SU-DHL-6 (cell line): ENCODE data around the gene NUP210.
A peak's percentile ranks its signal among the peaks of the same experiment; 100 is the strongest.

Experiments
- H2AFZ ChIP-seq: fragments of 200-600 bp; sonication (generic); 2 replicates; pipeline ENCODE4 v1.6.1; 2014; ENCODE audit warnings: low read depth, mild to moderate bottlenecking, moderate library complexity, mixed read lengths, antibody characterized with exemption, low read length; ENCODE audit not compliant: severe bottlenecking
- H3F3A ChIP-seq: fragments of 200-600 bp; shearing (Covaris generic); 2 replicates; pipeline ENCODE4 v1.6.0; 2016; ENCODE audit warnings: antibody characterized with exemption, mild to moderate bottlenecking; ENCODE audit not compliant: insufficient read depth
- H3K27ac ChIP-seq: fragments of 200-600 bp; sonication (generic); 2 replicates; pipeline ENCODE4 v1.5.1; 2016; ENCODE audit warnings: low read depth, mild to moderate bottlenecking, low read length, moderate library complexity, mixed read lengths
- H3K27me3 ChIP-seq: fragments of 200-600 bp; sonication (generic), shearing (Covaris generic); 2 replicates; pipeline ENCODE4 v1.6.0; 2014; ENCODE audit warnings: mild to moderate bottlenecking, low read length
- H3K36me3 ChIP-seq: fragments of 200-600 bp; sonication (generic); 2 replicates; pipeline ENCODE4 v1.6.1; 2014; ENCODE audit warnings: mild to moderate bottlenecking, low read length, mixed read lengths
- H3K4me2 ChIP-seq: fragments of 300-600, 200-600 bp; shearing (Covaris generic), sonication (generic); 2 replicates; pipeline ENCODE4 v1.6.0; 2014; ENCODE audit warnings: low read length, low read depth, mild to moderate bottlenecking; ENCODE audit not compliant: poor library complexity, severe bottlenecking
- H3K4me3 ChIP-seq: fragments of 200-600 bp; sonication (generic); 2 replicates; pipeline ENCODE4 v1.5.1; 2014; ENCODE audit warnings: antibody characterized with exemption, low read length, mild to moderate bottlenecking, mixed read lengths; ENCODE audit not compliant: insufficient read depth, poor library complexity, severe bottlenecking
- H3K79me2 ChIP-seq: fragments of 200-600 bp; sonication (generic); 2 replicates; pipeline ENCODE4 v1.6.1; 2014; ENCODE audit warnings: mild to moderate bottlenecking, low read length, moderate library complexity; ENCODE audit not compliant: insufficient read depth
- H3K9ac ChIP-seq: fragments of 200-600 bp; sonication (generic); 2 replicates; pipeline ENCODE4 v1.7.0; 2014; ENCODE audit warnings: mild to moderate bottlenecking, low read length
- H3K9me2 ChIP-seq: fragments of 200-600 bp; sonication (generic); replicated peaks from 2 replicates; pipeline ENCODE4 v1.6.1; 2014; ENCODE audit warnings: low read length; ENCODE audit not compliant: insufficient read depth
- H3K9me3 ChIP-seq: fragments of 200-600 bp; sonication (generic); 2 replicates; pipeline ENCODE4 v1.6.1; 2014; ENCODE audit warnings: low read length, mixed read lengths; ENCODE audit not compliant: insufficient read depth
- H4K20me1 ChIP-seq: fragments of 200-600 bp; sonication (generic); 2 replicates; pipeline ENCODE4 v1.6.1; 2014; ENCODE audit warnings: low read depth, mild to moderate bottlenecking, antibody characterized with exemption, low read length, moderate library complexity, mixed read lengths
- EZH2phosphoT487 ChIP-seq: fragments of 200-600 bp; sonication (generic), shearing (Covaris generic); conservative IDR thresholded peaks from 2 replicates; pipeline ENCODE4 v1.6.1; 2018; ENCODE audit warnings: mild to moderate bottlenecking, antibody characterized with exemption, low read length, moderate library complexity, mixed read lengths
- TF ChIP-seq, protein P1 (sequence below): fragments of 200-600 bp; sonication (generic); IDR thresholded peaks from one replicate; pipeline ENCODE4 v1.5.1; 2017; ENCODE audit warnings: antibody characterized with exemption, mild to moderate bottlenecking, low read length, moderate library complexity; ENCODE audit not compliant: insufficient read depth, poor library complexity, severe bottlenecking

NUP210 gene

GRCh38 chr3:13419505-13420044, 547 bp downstream of the NUP210 start:
- Histone ChIP-seq H3K9ac (peak overlapping the region; percentile 98), H2AFZ (no peak overlapping the region), H3K4me3 (peak overlapping the region; percentile 83)

GRCh38 chr3:13417166-13417947, 2.8 kb downstream of the NUP210 start:
- peaks cover 19% of the 10 kb centered on the region for H4K20me1 ChIP-seq
- H3K36me3 ChIP-seq: 0 out of 2 replicates have a peak, but pooled peaks cover 8% of the 10 kb centered on the region
- H3K9ac ChIP-seq: peak overlapping the region; percentile 98
- TF ChIP-seq, protein P1, sequence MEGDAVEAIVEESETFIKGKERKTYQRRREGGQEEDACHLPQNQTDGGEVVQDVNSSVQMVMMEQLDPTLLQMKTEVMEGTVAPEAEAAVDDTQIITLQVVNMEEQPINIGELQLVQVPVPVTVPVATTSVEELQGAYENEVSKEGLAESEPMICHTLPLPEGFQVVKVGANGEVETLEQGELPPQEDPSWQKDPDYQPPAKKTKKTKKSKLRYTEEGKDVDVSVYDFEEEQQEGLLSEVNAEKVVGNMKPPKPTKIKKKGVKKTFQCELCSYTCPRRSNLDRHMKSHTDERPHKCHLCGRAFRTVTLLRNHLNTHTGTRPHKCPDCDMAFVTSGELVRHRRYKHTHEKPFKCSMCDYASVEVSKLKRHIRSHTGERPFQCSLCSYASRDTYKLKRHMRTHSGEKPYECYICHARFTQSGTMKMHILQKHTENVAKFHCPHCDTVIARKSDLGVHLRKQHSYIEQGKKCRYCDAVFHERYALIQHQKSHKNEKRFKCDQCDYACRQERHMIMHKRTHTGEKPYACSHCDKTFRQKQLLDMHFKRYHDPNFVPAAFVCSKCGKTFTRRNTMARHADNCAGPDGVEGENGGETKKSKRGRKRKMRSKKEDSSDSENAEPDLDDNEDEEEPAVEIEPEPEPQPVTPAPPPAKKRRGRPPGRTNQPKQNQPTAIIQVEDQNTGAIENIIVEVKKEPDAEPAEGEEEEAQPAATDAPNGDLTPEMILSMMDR: no peak
- no peak for TF ChIP-seq EZH2phosphoT487
- peak overlapping the region; percentile 77 for H3K4me2 ChIP-seq
- peaks cover 65% of the 10 kb centered on the region for H3F3A ChIP-seq
- no peaks in the 10 kb centered on the region for H3K9me3 ChIP-seq
- peak overlapping the region; percentile 83 for H3K4me3 ChIP-seq
- H3K27me3 ChIP-seq: no peaks in the 10 kb centered on the region
- no peaks in the 10 kb centered on the region for H3K9me2 ChIP-seq
- H2AFZ ChIP-seq: no peak overlapping the region
- H3K79me2 ChIP-seq: peaks cover 73% of the 10 kb centered on the region
- H3K27ac ChIP-seq: peak overlapping the region; percentile 91

More at GRCh38 chr3:13419505-13420044, 547 bp downstream of the NUP210 start:
- peaks cover 51% of the 10 kb centered on the region for H3K79me2 ChIP-seq
- peak overlapping the region; percentile 77 for H3K4me2 ChIP-seq
- H3K9me3 ChIP-seq: no peaks in the 10 kb centered on the region
- H3F3A ChIP-seq: peaks cover 55% of the 10 kb centered on the region
- H4K20me1 ChIP-seq: 0 out of 2 replicates have a peak, but pooled peaks cover 13% of the 10 kb centered on the region
- peak overlapping the region; percentile 91 for H3K27ac ChIP-seq
- H3K36me3 ChIP-seq: 0 out of 2 replicates have a peak, but pooled peaks cover 8% of the 10 kb centered on the region
- H3K27me3 ChIP-seq: no peaks in the 10 kb centered on the region
- TF ChIP-seq, protein P1: no peak
- no peak for TF ChIP-seq EZH2phosphoT487
- no peaks in the 10 kb centered on the region for H3K9me2 ChIP-seq

DNA sequence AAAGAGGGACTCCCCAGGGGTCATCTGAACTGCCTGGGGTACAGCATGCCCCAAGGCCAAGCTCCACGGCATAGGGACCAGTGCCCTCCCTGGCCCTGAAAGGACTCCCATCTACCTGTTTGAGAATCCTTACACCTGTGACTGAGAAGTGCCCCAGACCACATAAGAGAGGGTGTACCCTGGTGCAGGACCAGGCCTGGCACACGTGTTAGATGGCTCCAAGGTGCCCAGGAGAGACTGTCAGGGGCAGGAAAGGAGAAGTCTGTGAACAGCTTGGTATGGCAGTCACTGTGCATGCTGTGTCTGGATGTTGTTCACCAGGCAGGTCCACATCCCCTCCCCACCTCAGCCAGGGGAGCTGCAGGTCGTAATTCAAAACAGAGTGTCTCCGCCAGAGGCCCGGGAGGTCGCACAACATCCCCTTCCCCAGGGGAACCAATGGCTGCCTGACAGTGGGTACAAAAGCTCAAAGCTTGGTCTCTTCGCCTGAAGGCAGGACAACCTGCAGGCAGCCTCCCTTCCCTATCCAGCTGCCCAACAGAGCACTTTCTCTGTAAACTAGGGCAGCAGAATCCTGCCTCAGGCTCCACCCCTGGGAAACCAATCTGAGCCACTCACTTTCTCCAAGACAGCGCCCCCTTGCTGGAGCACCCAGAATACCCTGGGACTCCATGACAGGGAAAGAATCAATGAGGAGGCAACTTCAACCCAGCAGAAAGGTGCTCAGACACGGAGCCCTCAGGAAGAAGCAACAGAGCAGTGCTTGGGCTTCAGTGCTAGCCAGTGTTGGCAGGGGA, 3.9 kb downstream of the NUP210 start:
- H3K36me3 ChIP-seq: 0 out of 2 replicates have a peak, but pooled peaks cover 8% of the 10 kb centered on the region
- H3K9me2 ChIP-seq: no peaks in the 10 kb centered on the region
- H3K4me2 ChIP-seq: peak overlapping the region; percentile 77
- H3K79me2 ChIP-seq: peaks cover 83% of the 10 kb centered on the region
- peaks cover 19% of the 10 kb centered on the region for H4K20me1 ChIP-seq
- H2AFZ ChIP-seq: no peak overlapping the region
- H3K9ac ChIP-seq: peak overlapping the region; percentile 98
- H3K27ac ChIP-seq: peak overlapping the region; percentile 91
- H3K27me3 ChIP-seq: no peaks in the 10 kb centered on the region
- H3K4me3 ChIP-seq: peak overlapping the region; percentile 83
- peaks cover 55% of the 10 kb centered on the region for H3F3A ChIP-seq
- TF ChIP-seq, protein P1: peak; percentile 59
- no peak for TF ChIP-seq EZH2phosphoT487
- H3K9me3 ChIP-seq: no peaks in the 10 kb centered on the region
